HL-60/S4 (cell line): ENCODE data around the gene IFITM1.
"Not testable (repeated sequence)": the region's sequence is repeated elsewhere in the genome, so short reads cannot be mapped to it uniquely, and the experiment has no call there.

Source experiments
- in situ Hi-C: fragments of 300-500 bp; cut with MboI; formaldehyde crosslinking; loops from 2 replicates; pipeline ENCODE4 v1.14.3; 2022; ENCODE audit warnings: low sequenced_read_pairs

IFITM1 gene

DNA sequence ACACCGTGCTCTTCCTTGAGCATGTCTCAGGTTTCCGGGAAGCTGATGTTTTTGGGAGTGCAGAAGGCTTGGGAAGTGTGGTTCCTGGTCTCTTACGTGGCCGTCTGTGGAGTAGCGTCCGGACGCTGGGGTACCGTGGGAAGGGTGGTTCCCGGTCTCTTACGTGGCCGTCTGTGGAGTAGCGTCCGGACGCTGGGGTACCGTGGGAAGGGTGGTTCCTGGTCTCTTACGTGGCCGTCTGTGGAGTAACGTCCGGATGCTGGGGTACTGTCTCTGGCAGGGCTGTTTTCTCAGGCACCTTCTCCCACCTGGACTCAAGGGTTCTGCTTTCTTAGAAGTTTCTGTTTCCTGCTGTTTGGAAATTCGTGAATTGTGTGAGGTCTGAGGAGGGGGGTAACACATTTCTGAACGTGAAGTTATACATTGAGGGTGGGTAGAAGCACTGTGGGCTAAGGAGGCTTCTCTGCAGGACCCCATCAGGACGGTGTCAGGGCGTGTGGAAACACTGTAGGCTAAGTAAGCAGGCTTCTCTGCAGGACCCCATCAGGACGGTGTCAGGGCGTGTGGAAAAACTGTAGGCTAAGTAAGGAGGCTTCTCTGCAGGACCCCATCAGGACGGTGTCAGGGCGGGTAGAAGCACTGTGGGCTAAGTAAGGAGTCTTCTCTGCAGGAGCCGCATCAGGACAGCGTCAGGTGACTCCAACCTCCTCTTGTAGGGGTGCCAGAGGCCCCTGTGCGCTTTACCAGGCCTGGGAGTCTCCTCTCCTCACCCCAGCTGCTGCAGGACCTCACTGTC lies 12.2 kb downstream of the IFITM1 start:
- in situ Hi-C loops, result no loop called here

DNA sequence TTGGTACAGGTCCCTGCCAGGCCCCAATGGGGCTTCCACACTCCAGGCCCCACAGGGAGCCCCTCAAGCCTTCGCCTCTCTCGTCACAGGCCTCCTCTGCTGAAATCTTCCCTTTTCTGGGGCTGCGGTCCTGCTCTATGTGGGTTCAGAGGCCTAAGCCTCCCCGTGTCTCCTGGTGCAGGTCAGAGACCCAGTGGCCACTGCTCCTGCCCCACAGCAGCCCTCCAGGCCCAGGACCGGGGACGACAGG lies 12.7 kb downstream of the IFITM1 start:
- in situ Hi-C loops, result no loop called here

DNA sequence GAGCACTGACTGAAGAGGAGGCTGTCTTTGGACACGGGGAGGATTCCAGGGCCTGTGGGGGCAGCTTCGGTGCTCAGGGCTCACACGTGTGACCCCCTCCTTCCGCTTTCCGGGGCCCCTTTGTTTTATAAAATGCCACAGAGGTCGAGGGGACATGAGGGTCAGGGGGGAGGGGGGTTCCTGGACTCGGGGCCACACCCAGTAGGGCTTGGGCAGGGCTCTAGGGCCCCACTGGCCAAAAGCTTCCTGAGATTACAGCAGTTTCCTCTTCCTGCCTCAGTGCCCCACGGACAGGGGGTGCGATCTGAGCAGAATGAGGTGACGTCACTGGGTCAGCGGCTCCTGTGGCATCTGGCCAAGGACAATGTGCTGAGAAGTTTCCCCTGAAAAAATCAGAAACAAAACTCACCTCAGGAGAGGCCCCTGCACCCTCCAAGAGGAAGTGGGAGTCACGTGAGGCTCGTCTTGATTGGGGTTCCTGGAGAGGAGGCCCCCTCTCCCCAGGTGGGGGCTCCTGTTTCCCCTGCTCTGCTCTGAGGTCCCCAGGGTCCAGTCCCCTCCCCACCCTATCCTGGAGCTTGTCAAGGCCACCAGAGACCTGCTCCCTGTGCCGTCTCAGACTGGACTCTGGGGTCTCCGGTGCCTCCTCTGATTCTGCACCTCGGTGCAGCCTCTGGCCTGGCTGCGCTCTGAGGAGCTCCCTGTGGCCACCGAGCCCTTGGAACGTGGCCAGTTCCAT lies 13.2 kb downstream of the IFITM1 start:
- in situ Hi-C loops, result no loop called here

DNA sequence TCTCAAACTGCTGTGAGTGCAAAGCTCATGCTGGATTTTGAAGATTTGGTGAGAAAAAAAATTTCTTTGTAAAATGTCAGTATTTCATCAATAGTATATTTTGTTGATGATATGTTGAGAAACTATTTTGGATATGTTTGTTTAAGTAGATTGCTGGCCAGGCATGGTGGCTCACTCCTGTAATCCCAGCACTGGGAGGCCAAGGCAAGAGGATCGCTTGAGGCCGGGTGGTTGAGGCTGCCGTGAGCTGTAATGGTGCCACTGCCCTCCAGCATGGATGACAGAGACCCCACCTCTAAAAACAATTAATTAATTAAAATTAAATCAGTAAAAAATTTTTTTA lies 13.7 kb downstream of the IFITM1 start:
- in situ Hi-C loops, result no loop called here

DNA sequence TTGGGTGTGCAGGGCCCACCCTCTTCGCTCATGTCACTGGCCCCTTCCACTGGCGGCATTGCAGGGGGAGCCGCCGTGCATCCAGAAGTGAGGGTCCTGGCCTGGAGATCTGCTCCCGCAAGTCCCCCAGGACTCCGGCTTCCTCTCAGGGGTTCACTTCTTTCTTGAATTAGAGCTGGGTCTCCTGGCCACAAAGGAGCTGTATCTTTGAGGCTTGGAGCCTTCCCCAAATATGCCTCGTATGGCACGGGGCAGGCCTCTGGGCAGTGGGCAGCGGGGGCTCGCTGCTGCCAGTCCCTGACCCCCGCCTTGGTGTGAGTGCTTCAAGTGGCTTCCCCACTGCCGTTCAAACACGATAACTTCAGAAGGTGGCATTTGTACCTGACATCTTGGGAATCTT lies 14.2 kb downstream of the IFITM1 start:
- in situ Hi-C loops, result no loop called here

DNA sequence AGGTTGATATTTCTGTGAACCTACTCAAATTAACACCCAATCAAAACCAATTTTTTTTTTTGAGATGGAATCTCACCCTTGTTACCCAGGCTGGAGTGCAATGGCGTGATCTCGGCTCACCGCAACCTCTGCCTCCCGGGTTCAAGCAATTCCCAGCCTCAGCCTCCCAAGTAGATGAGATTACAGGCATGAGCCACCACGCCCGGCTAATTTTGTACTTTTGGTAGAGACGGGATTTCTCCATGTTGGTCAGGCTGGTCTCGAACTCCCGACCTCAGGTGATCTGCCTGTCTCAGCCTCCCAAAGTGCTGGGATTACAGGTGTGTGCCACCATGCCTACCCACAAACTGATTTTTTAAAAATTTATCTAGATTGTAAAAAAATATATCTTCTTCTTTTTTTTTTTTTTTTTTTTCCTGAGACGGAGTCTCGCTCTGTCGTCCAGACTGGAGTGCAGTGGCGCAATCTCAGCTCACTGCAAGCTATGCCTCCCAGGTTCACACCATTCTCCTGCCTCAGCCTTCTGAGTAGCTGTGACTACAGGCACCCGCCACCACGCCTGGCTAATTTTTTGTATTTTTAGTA lies 14.8 kb downstream of the IFITM1 start:
- in situ Hi-C loops, result not testable (repeated sequence)

DNA sequence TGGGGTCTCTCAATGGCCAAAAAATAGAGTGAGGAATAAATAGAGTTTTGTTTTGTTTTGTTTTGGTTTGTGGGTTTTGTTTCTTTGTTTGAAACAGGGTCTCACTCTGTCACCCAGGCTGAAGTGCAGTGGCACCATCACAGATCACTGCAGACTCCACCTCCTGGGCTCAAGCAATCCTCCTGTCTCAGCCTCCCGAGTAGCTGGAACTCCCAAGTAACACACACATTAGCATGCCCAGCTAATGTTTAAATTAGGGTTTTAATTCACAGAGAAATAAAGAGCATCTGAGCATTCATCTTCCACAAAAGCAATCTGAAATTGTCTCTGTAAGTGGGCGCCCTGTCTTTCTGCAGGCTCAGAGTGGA lies 16.0 kb downstream of the IFITM1 start:
- in situ Hi-C loops, result no loop called here

DNA sequence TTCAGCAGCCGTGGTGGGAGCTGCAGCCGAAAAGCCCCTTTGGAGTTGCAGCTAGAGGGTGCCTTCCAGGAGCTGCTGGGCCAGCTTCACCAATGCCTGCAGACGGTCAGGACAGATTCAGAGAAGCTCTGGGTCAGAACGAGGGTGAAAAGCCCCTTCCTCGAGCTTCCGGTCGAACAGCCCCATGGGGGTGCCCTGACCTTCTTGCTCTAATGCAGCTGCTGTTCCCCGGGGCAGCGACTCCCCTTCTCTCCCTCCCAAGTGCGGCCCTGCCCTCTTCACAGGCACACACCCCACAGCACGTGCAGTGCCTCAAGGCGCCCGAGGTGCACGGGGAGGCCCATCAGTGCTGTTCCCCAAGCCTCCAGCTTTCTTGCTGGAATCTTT lies 16.5 kb downstream of the IFITM1 start:
- in situ Hi-C loops, result no loop called here

DNA sequence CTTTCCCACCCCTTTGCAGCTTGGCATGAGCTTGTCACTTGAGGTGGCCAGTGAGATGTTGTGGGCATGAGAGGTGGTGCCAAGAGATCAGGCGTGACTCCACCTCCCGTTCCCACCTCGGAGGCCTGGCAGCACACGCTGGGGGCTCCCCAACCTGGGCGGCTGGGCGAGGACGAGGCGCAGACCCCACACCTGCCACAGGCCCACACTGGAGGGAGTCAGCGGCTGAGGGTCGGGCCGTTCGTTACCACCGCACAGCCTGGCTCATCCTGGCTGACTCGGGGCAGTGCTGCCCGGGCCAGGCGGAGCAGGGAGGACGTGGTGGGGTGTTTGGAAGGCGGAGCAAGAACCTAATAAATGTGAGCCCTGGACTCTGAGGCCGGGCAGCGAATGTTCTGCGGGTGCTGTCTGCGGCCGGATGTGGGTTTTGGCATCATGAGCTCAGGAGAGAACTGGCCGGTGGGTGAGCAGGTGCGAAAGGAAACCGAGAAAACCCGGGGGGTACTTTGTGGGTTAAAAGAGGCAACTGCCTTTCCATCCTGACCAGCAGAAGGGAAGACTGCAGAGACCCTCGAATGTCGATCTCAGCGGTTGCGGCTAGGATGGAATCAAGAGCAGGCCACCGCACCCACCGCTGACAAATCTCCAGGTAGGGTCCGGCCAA lies 17.0 kb downstream of the IFITM1 start:
- in situ Hi-C loops, result no loop called here

DNA sequence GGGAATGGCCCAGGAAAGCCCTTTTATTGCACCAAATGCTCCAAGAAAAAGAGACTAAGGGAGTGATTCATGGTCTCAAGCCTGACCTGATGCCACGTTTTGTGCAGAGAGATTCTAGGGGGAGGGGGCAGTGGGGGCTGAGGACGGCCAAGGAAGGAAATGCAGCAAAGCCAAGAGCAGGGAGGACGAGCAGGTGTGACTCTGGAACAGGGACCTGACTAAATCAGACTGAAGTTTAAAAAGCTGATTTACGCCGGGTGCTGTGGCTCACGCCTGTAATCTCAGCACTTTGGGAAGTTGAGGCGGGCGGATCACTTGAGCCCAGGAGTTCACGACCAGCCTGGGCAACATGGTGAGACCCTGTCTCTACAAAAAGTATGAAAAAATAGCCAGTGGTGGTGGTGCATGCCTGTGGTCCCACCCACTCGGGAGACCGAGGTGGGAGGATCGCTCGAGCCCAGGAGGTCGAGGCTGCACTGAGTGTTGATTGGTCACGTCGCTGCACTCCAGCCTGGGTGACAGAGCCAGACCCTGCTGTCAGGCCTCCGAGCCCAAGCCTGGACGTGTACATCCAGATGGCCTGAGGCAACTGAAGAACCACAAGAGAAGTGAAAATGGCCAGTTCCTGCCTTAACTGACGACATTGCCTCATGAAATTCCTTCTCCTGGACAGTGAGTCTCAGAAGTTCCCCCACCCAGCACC lies 17.7 kb downstream of the IFITM1 start:
- in situ Hi-C loops, result no loop called here

DNA sequence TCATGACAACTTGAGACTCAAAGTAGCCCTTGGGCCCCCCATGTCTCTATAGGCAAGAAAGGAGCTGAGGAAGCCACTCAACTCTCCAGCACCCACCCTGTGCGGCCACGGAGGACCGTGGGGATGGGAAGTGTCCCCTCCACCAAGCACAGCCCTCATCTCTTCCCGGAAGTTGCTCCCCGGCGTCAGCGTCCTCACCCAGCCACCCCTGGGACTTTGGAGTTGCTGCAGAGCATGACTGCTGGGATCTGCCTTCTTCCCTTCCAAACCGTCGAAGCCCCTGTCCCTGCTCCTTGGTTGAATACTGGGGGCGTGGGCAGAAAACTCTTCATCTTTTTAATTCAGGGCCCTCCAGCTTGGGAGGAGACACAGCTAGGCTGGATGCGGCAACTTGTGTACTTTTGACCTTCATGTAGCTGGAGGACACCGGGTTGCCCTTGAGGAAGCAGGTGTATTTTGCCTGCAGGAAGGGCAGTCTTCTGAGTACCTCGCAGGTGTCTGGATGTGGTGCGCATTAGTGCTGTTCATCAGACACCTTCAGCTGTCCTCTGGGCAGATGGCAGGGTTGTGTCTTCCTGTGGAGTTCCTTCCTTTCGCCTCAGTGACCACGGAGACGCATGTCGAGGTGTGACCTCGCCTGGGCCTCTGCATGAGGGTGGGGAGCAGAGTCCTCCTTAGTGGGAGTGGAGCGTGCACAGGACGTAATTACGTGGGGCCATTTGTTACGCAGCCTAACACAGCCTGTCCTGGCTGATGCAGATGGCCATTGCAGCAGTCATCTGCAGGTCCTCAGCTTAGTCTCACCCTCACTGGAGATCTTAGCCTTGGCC lies 19.0 kb downstream of the IFITM1 start:
- in situ Hi-C loops, result no loop called here

DNA sequence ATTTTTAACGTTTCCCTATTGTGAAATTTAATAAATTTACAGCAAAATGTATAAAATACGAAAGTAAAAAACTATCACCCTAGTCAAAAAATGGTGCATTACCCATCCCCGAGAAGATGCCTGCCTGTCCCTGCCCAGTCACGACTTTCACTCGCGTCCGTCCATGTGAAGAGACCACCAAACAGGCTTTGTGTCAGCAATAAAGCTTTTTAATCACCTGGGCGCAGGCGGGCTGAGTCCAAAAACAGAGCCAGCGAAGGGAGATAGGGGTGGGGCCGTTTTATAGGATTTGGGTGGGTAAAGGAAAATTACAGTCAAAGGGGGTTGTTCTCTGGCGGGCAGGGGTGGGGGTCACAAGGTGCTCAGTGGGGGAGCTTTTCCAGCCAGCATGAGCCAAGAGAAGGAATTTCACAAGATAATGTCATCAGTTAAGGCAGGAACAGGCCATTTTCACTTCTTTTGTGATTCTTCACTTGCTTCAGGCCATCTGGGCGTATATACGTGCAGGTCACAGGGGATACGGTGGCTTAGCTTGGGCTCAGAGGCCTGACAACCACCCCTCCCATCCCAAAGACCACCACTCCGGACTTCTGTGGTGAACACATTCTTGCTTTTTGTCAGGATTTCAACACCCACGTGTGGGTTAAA lies 19.9 kb downstream of the IFITM1 start:
- in situ Hi-C loops, result not testable (repeated sequence)

DNA sequence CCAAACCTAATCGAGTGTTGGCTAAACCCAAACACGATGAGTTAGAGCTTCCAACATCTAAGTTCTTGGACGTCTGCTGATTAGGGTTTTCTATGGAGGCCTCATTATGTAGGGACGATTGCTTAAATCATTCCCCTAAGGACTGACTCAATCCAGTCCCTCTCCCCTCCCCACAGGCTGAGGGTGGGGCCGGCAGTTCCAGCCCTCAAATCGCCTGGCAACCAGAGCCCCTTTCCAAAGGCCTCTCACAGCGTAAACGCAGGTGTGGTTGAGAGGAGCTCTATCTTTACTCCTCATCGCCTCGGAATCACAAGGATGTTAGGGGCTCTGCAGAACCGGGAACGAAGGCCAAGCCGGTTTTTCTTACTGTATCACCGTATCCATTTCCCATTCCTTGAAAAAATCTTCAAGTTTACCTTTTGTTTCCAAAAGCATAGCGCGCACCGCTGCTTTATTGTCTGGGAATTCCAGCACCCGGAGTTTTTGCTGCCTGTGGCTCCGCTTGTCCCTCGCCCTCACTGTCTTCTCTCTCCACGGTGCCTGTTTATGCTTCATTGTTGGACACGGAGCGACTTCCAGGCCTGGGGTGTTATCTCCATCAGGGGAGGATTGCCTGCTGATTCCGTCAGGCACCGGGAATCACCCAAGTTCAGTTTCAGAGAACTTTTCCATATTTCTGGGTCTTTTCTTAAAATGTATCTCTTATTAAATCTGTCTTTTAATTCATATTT lies 20.6 kb downstream of the IFITM1 start:
- in situ Hi-C loops, result no loop called here

DNA sequence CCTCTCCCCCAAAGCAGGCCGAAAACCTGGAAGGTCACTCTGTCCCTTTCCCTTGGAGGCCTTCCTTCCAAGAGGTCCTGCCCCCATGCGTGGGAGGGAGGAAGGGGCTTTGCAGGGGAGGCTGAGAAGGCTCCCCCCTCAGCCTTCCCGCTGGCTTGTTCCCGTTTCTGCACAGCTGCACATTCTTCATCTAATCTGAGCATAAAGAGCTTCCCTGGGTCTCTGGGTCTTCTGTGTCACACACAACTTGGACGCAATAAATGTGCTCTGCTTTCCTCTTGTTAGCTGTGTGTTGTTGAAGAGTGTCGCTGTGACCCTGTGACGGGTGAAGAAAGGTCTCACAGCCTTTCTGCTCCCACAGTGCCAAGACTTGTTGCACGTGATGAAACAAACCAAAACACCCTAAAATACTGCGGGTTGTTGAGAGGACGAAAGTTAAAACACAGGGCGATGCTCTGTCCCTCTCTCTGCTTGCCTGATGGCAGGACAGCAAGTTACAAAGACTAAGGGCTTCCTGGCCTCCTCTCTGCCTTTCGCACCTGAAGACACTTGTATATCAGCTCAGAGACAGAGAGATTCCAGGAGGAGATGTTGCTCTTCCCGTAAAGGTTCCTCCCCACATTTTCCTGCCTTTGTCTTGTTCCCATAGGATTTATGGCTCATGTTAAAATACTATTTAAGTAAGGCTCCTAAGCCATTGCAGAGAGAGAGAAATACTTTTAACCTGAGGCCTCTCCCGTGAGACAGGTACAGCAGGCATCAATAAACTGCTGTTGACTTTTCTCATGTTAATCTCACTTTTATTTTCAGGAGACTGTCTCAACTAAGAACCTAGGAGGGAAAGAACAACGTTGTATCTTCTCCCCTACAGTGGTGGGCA lies 22.2 kb downstream of the IFITM1 start:
- in situ Hi-C loops, result no loop called here

DNA sequence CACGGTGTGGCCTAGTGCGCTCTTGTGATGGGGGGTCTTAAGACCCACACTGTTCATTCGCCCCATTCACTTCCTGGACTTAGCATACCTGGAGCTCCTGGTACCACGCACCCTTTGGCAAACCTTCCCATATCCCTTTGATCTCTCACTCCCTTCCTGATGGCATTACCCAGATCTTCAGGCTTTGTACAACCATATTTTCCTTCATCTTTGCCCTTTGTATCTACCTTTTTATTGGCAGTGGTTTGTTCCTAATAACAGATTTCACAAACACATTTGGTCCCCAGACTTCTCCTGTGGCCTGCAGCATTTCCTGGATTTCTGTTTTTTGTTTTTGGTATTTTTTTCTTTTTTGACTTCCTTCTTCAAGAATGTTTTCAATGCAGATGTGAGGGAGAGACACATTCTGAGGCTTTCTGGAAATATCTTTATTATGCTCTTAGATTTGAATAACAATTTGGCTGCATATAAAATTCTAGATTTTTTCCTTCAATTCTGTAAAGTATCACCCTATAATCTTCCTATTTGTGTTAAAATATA lies 22.9 kb downstream of the IFITM1 start:
- in situ Hi-C loops, result no loop called here

DNA sequence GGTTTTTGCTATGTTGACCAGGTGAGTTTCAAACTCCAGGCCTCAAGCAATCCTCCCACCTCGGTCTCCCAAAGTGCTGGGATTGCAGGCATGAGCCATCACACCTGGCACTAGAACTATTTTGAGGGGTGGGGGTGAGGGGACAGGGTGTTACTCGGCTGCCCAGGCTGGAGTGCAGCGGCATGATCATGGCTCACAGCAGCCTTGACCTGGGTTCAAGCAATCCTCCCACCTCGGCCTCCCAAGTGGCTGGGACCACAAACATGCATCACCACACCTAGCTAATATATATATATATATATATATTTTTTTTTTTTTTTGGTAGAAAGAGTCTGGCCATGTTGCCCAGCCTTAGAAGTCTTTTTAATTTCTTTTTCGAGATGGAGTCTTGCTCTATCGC lies 23.9 kb downstream of the IFITM1 start:
- in situ Hi-C loops, result no loop called here

DNA sequence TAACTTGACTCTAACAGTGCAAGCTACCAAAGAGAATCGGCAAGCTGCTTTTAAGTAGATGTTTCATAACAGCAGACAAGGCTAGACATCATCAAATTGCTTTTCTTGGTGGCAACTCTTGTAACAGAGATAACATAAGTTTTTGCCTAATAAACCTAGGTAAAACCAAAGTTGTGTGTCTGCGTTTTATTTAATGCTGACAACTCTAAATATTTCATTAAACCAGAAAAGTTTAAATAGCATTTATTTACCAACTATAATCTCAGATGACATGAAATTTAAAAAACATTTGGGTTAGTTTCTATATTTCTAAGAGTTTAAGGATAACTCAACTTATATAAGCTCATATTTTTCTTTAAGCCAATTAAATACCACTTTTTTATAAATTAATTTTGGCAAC lies 26.1 kb downstream of the IFITM1 start:
- in situ Hi-C loops, result no loop called here
